ENCODE results near the gene NACC2. TPM values are rescaled to one million over a fixed set of nuclear protein-coding genes. Genes with fewer than 3 reads are reported as not detected.

NACC2 gene
- total and polyA plus RNA-seq, 9 of the 15 experiments (the other 6 are each of a cell fraction or from before 2014, with no cell fraction given), result 0.70 to 25.1 (median 5.6) TPM

GRCh38 chr9:135975834-135976233 lies 119.3 kb downstream of the NACC2 start:
- DNase-seq (ENCODE audit: extremely low read depth in 1 of 4, low spot score in 3 of 4) (no peak), ATAC-seq (no peak), FAIRE-seq (no peak)
- no TSS peak for BruUV-seq (replicated peaks)
- ChIA-PET POLR2A (no interaction called here), CTCF (ENCODE audit: low intra/inter-chr PET ratio) (no interaction called here)
- Histone ChIP-seq H3K27me3 (ENCODE audit: control insufficient read depth in 2 of 2, insufficient read depth in 2 of 2, low read length in 2 of 2) (peaks cover 28 to 56% of the 10 kb centered on the region in 2 experiments; a peak in 4 of 5 replicates), H3K9me1 (ENCODE audit: control insufficient read depth, insufficient read depth, low read length) (no peaks in the 10 kb centered on the region), H3K4me2 (ENCODE audit: insufficient read depth, low read length) (no peak overlapping the region), H3K27ac (ENCODE audit: extremely low read depth, low read depth, low read length) (no peak overlapping the region), H4K20me1 (replicated peaks; ENCODE audit: control insufficient read depth, insufficient read depth, low read length) (peaks cover 7% of the 10 kb centered on the region; the same call in 1 of the 2 replicates), H3K4me1 (replicated peaks in 1 of 2; ENCODE audit: control insufficient read depth in 2 of 2, insufficient read depth in 2 of 2, low read length in 2 of 2) (peaks cover 0 to 33% of the 10 kb centered on the region in 2 experiments; a peak in 2 of 5 replicates), H2AFZ (ENCODE audit: low read depth, low read length) (no peak overlapping the region), H3K79me2 (ENCODE audit: control insufficient read depth, insufficient read depth, low read length) (no peaks in the 10 kb centered on the region), H3K9ac (ENCODE audit: insufficient read depth in 1 of 2, low read depth in 2 of 2, low read length in 2 of 2) (no peak overlapping the region), H3K9me3 (replicated peaks; ENCODE audit: control insufficient read depth, insufficient read depth, low read depth, low read length) (no peaks in the 10 kb centered on the region), H3K4me3 (no peak overlapping the region), H3K36me3 (ENCODE audit: control insufficient read depth, insufficient read depth, low read length) (no peaks in the 10 kb centered on the region)
- intact Hi-C loops (cut with micrococcal nuclease), result no loop called here
- in situ Hi-C loops (cut with MboI), result no loop called here
- 25% methylated on average over 10 of the region's 10 CpGs for WGBS (ENCODE audit: insufficient coverage, low coverage, missing lambda C conversion rate)
- TF ChIP-seq, protein P1, sequence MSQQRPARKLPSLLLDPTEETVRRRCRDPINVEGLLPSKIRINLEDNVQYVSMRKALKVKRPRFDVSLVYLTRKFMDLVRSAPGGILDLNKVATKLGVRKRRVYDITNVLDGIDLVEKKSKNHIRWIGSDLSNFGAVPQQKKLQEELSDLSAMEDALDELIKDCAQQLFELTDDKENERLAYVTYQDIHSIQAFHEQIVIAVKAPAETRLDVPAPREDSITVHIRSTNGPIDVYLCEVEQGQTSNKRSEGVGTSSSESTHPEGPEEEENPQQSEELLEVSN (IDR thresholded peaks at IDR 0.05; ENCODE audit: borderline replicate concordance in 1 of 2, extremely low read depth in 1 of 2, insufficient read depth in 1 of 2, insufficient read length in 1 of 2, low read depth in 1 of 2, low read length in 1 of 2, poor library complexity in 1 of 2, severe bottlenecking in 1 of 2), result peak in 1 of 2 experiments; percentile 12
- TF ChIP-seq, protein P2, sequence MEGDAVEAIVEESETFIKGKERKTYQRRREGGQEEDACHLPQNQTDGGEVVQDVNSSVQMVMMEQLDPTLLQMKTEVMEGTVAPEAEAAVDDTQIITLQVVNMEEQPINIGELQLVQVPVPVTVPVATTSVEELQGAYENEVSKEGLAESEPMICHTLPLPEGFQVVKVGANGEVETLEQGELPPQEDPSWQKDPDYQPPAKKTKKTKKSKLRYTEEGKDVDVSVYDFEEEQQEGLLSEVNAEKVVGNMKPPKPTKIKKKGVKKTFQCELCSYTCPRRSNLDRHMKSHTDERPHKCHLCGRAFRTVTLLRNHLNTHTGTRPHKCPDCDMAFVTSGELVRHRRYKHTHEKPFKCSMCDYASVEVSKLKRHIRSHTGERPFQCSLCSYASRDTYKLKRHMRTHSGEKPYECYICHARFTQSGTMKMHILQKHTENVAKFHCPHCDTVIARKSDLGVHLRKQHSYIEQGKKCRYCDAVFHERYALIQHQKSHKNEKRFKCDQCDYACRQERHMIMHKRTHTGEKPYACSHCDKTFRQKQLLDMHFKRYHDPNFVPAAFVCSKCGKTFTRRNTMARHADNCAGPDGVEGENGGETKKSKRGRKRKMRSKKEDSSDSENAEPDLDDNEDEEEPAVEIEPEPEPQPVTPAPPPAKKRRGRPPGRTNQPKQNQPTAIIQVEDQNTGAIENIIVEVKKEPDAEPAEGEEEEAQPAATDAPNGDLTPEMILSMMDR (IDR thresholded peaks at IDR 0.05 in 2 of 3, conservative IDR thresholded peaks at IDR 0.05 in 1 of 3; ENCODE audit: insufficient read depth in 2 of 3, low read depth in 1 of 3, low read length in 3 of 3), result peak in 2 of 3 experiments; percentile 24 to 33; a peak in 3 of 6 replicates
- TF ChIP-seq ZNF232 (CRISPR knock-in tag; IDR thresholded peaks at IDR 0.05), result no peak

Measured in K562 (cell line).